Keratinocyte (primary cell): Measurements from ENCODE around the gene SLC9A3.

Experiments
- EZH2 ChIP-seq: IDR thresholded peaks from one replicate; pipeline ENCODE4 v1.6.1; 2012; ENCODE audit warnings: inconsistent platforms, mild to moderate bottlenecking, low read length, moderate library complexity
- TF ChIP-seq, protein P1 (sequence below), 3 experiments: IDR thresholded peaks in 1 of 3; conservative IDR thresholded peaks in 1 of 3; optimal IDR thresholded peaks in 1 of 3; 2 replicates in 2 of 3; 3 replicates in 1 of 3; pipeline versions ENCODE3 to v1.5.1; 2011; ENCODE audit warnings: low read length in 3 of 3, mild to moderate bottlenecking in 3 of 3, moderate library complexity in 2 of 3, control low read depth in 1 of 3, inconsistent platforms in 1 of 3; ENCODE audit not compliant: insufficient read depth in 2 of 3; ENCODE audit errors: extremely low read depth in 1 of 3

DNA sequence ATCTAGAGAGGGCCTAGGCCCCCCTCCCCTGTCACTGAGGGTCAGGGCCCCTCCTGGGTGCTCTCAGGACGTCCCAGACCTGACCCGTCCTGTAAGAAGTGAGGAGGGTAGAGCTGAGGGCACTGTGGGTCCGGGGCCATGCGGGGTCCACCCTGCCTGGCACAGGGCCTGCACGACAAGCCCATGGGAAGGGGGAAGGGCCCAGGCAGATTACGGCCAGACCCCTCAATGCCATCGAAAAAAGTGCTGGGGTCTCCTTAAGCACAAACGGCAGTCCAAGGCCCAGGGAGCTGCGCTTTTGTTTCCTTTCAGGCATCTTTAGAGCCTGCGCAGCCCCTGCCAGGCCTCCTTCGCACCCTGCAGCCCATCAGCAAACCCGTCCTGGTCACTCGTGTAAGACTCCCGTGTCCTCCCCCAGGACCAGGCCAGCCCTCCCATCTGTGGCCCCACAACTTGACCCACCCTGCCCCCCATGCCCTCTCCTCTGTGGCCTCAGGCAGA, 85.7 kb downstream of the SLC9A3 start:
- TF ChIP-seq, protein P1, sequence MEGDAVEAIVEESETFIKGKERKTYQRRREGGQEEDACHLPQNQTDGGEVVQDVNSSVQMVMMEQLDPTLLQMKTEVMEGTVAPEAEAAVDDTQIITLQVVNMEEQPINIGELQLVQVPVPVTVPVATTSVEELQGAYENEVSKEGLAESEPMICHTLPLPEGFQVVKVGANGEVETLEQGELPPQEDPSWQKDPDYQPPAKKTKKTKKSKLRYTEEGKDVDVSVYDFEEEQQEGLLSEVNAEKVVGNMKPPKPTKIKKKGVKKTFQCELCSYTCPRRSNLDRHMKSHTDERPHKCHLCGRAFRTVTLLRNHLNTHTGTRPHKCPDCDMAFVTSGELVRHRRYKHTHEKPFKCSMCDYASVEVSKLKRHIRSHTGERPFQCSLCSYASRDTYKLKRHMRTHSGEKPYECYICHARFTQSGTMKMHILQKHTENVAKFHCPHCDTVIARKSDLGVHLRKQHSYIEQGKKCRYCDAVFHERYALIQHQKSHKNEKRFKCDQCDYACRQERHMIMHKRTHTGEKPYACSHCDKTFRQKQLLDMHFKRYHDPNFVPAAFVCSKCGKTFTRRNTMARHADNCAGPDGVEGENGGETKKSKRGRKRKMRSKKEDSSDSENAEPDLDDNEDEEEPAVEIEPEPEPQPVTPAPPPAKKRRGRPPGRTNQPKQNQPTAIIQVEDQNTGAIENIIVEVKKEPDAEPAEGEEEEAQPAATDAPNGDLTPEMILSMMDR (optimal IDR thresholded peaks at IDR 0.05 in 1 of 3, IDR thresholded peaks at IDR 0.05 in 1 of 3, conservative IDR thresholded peaks at IDR 0.05 in 1 of 3; ENCODE audit: extremely low read depth in 1 of 3, insufficient read depth in 2 of 3, low read length in 3 of 3) = no peak
- TF ChIP-seq EZH2 = no peak
